Activated naive CD8-positive, alpha-beta T cell treated with anti-CD3 and anti-CD28 coated beads for 36 hours (primary cell): ENCODE results near the gene REEP2. TPM values are rescaled to one million over a fixed set of nuclear protein-coding genes. Genes with fewer than 3 reads are reported as not detected.
A peak's percentile ranks its signal among the peaks of the same experiment; 100 is the strongest.
"Not testable (repeated sequence)": the region's sequence is repeated elsewhere in the genome, so short reads cannot be mapped to it uniquely, and the experiment has no call there.

Experiments used
- DNase-seq: peaks from one replicate; pipeline ENCODE4 v3.0.0; 2021
- H3K27ac Mint-ChIP-seq: one replicate; pipeline ENCODE4 v1.8.0; 2022; ENCODE audit warnings: mild to moderate bottlenecking, moderate library complexity, mixed read lengths
- H3K27me3 Mint-ChIP-seq: one replicate; pipeline ENCODE4 v1.8.0; 2022; ENCODE audit warnings: mild to moderate bottlenecking, mixed read lengths
- H3K36me3 Mint-ChIP-seq: one replicate; pipeline ENCODE4 v1.8.0; 2021; ENCODE audit warnings: mild to moderate bottlenecking, mixed read lengths
- H3K4me1 Mint-ChIP-seq: one replicate; pipeline ENCODE4 v1.8.0; 2021; ENCODE audit warnings: mixed read lengths
- H3K4me3 Mint-ChIP-seq: one replicate; pipeline ENCODE4 v1.8.0; 2022; ENCODE audit warnings: mild to moderate bottlenecking, moderate library complexity, mixed read lengths
- H3K9me3 Mint-ChIP-seq: one replicate; pipeline ENCODE4 v1.8.0; 2022; ENCODE audit warnings: mixed read lengths
- total RNA-seq, 2 experiments: library from RNA; stranded (reverse); gene quantifications; one replicate each; pipeline ENCODE4 v1.2.3, GENCODE V29; 2021

Gene REEP2
- total RNA-seq, 2 experiments from 2014 or later = 3.5 to 4.0 TPM

DNA sequence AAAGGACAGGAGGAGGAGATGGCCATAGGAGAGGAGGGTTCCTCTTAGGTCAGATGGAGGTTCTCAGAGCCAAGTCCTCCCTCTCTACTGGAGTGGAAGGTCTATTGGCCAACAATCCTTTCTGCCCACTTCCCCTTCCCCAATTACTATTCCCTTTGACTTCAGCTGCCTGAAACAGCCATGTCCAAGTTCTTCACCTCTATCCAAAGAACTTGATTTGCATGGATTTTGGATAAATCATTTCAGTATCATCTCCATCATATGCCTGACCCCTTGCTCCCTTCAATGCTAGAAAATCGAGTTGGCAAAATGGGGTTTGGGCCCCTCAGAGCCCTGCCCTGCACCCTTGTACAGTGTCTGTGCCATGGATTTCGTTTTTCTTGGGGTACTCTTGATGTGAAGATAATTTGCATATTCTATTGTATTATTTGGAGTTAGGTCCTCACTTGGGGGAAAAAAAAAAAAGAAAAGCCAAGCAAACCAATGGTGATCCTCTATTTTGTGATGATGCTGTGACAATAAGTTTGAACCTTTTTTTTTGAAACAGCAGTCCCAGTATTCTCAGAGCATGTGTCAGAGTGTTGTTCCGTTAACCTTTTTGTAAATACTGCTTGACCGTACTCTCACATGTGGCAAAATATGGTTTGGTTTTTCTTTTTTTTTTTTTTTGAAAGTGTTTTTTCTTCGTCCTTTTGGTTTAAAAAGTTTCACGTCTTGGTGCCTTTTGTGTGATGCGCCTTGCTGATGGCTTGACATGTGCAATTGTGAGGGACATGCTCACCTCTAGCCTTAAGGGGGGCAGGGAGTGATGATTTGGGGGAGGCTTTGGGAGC lies 29.5 kb downstream of the REEP2 start:
- H3K4me3 Mint-ChIP-seq = peak overlapping the region; percentile 85
- no peaks in the 10 kb centered on the region for H3K27me3 Mint-ChIP-seq
- H3K36me3 Mint-ChIP-seq = peaks cover 29% of the 10 kb centered on the region
- H3K4me1 Mint-ChIP-seq = peaks cover 21% of the 10 kb centered on the region
- H3K9me3 Mint-ChIP-seq = no peaks in the 10 kb centered on the region
- DNase-seq = no peak
- no peak overlapping the region for H3K27ac Mint-ChIP-seq

- no peak for DNase-seq
- Mint-ChIP-seq H3K9me3 (no peaks in the 10 kb centered on the region), H3K27me3 (no peaks in the 10 kb centered on the region), H3K4me3 (peak overlapping the region; percentile 33), H3K27ac (no peak overlapping the region), H3K4me1 (peaks cover 21% of the 10 kb centered on the region), H3K36me3 (peaks cover 29% of the 10 kb centered on the region)
These were observed 30.2 kb downstream of the REEP2 start for GRCh38 chr5:138468966-138469539.

- Mint-ChIP-seq H3K27me3 (no peaks in the 10 kb centered on the region), H3K27ac (no peak overlapping the region), H3K36me3 (peaks cover 29% of the 10 kb centered on the region), H3K4me1 (peaks cover 21% of the 10 kb centered on the region), H3K9me3 (no peaks in the 10 kb centered on the region), H3K4me3 (no peak overlapping the region)
- DNase-seq = no peak
These were observed 30.9 kb downstream of the REEP2 start for GRCh38 chr5:138469540-138470321.

DNA sequence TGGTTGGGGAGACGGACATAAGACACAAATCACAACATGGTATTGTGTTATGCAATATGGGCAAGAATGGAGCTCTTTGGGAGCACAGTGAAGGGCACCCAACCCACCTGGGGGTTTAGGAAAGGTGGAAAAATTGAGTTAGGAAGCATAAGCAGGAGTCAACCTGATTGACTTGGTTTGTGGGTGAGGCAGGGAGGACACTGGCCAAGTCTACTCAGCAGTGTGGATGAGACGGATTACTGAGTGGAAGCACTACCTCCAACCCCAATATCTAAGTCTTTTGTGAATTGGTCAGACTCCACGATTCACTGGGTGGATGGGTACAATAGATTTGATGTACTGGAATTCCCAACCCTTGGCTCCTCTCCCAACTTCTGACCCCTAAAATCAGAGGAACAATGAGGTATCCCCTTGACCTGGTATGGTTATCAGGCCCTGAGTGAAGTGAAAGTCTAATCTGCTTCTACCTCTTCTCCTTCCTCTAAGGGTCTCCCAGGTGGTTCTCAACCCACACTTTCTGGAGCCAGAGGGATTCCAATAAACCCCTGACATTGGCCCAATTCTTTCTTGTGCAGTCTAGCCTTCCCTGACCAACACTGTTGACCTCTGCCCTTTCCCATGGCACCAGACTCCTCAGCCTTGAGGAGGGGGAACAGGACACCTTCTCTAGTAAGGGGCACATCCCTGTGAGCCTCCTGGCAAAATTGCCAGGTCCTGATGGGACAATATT lies 31.6 kb downstream of the REEP2 start:
- H3K9me3 Mint-ChIP-seq = no peaks in the 10 kb centered on the region
- peaks cover 29% of the 10 kb centered on the region for H3K36me3 Mint-ChIP-seq
- DNase-seq = no peak
- no peak overlapping the region for H3K4me3 Mint-ChIP-seq
- no peaks in the 10 kb centered on the region for H3K27me3 Mint-ChIP-seq
- no peak overlapping the region for H3K27ac Mint-ChIP-seq
- peaks cover 21% of the 10 kb centered on the region for H3K4me1 Mint-ChIP-seq

DNA sequence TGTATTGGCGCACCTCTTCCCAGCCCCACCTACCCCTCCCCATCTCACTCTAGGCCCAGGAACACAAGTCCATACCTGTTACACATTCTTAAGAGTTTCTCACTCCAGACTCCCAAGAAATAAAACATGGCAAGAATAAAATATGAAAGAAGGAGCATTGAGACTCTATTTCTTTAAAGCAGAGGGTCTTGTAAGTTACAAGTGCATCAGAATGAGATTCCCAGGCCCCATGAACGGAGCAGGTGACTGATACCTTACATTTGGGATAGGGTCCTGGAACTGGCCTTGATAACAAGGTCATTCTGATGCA lies 32.1 kb downstream of the REEP2 start:
- peaks cover 2% of the 10 kb centered on the region for H3K27me3 Mint-ChIP-seq

GRCh38 chr5:138472353-138472752 lies 33.5 kb downstream of the REEP2 start:
- Mint-ChIP-seq H3K36me3 (peaks cover 15% of the 10 kb centered on the region), H3K27ac (no peak overlapping the region), H3K27me3 (peaks cover 3% of the 10 kb centered on the region), H3K9me3 (no peaks in the 10 kb centered on the region), H3K4me3 (no peak overlapping the region), H3K4me1 (peaks cover 11% of the 10 kb centered on the region)
- no peak for DNase-seq

More for the DNA sequence above, 32.1 kb downstream of the REEP2 start:
- Mint-ChIP-seq H3K27ac (no peak overlapping the region), H3K4me1 (peaks cover 21% of the 10 kb centered on the region), H3K36me3 (peaks cover 28% of the 10 kb centered on the region), H3K4me3 (no peak overlapping the region), H3K9me3 (no peaks in the 10 kb centered on the region)
- DNase-seq = no peak

DNA sequence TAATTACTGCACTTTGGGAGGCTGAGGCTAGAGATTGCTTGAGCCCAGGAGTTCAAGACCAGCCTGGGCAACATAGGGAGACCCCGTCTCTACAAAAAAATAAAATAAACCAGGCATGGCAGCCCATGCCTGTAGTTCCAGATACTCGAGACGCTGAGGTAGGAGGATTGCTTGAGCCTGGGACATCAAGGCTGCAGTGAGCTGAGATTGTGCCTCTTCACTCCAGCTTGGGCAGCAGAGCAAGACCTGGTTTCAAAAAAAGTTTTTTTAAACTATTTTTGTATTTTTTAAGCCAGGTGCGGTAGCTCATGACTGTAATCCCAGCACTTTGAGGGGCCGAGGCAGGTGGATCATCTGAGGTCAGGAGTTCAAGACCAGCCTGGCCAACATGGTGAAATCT lies 34.3 kb downstream of the REEP2 start:
- not testable (repeated sequence) for H3K27ac Mint-ChIP-seq, H3K9me3 Mint-ChIP-seq, H3K4me3 Mint-ChIP-seq, H3K4me1 Mint-ChIP-seq, H3K27me3 Mint-ChIP-seq, DNase-seq, H3K36me3 Mint-ChIP-seq

- no peak overlapping the region for H3K4me3 Mint-ChIP-seq
- peaks cover 7% of the 10 kb centered on the region for H3K27me3 Mint-ChIP-seq
- no peaks in the 10 kb centered on the region for H3K36me3 Mint-ChIP-seq
- no peaks in the 10 kb centered on the region for H3K9me3 Mint-ChIP-seq
- H3K4me1 Mint-ChIP-seq = no peaks in the 10 kb centered on the region
- H3K27ac Mint-ChIP-seq = no peak overlapping the region
- DNase-seq = no peak
These were observed 38.1 kb downstream of the REEP2 start for GRCh38 chr5:138476918-138477317.

- H3K27me3 Mint-ChIP-seq = peaks cover 5% of the 10 kb centered on the region
- H3K4me1 Mint-ChIP-seq = no peaks in the 10 kb centered on the region
- H3K36me3 Mint-ChIP-seq = no peaks in the 10 kb centered on the region
These were observed 43.8 kb downstream of the REEP2 start for GRCh38 chr5:138482638-138483037.

GRCh38 chr5:138488481-138488945 lies 49.7 kb downstream of the REEP2 start:
- H3K4me3 Mint-ChIP-seq = no peak overlapping the region
- peaks cover 26% of the 10 kb centered on the region for H3K27me3 Mint-ChIP-seq
- H3K27ac Mint-ChIP-seq = no peak overlapping the region
- peaks cover 15% of the 10 kb centered on the region for H3K4me1 Mint-ChIP-seq
- no peaks in the 10 kb centered on the region for H3K36me3 Mint-ChIP-seq
- no peak for DNase-seq
- H3K9me3 Mint-ChIP-seq = no peaks in the 10 kb centered on the region

More at GRCh38 chr5:138482638-138483037, 43.8 kb downstream of the REEP2 start:
- Mint-ChIP-seq H3K27ac (no peak overlapping the region), H3K4me3 (no peak overlapping the region), H3K9me3 (no peaks in the 10 kb centered on the region)
- no peak for DNase-seq

GRCh38 chr5:138489683-138490061 lies 50.8 kb downstream of the REEP2 start:
- Mint-ChIP-seq H3K4me3 (no peak overlapping the region), H3K9me3 (no peaks in the 10 kb centered on the region), H3K27ac (no peak overlapping the region), H3K4me1 (peaks cover 18% of the 10 kb centered on the region), H3K27me3 (peaks cover 26% of the 10 kb centered on the region), H3K36me3 (no peaks in the 10 kb centered on the region)
- DNase-seq = no peak

DNA sequence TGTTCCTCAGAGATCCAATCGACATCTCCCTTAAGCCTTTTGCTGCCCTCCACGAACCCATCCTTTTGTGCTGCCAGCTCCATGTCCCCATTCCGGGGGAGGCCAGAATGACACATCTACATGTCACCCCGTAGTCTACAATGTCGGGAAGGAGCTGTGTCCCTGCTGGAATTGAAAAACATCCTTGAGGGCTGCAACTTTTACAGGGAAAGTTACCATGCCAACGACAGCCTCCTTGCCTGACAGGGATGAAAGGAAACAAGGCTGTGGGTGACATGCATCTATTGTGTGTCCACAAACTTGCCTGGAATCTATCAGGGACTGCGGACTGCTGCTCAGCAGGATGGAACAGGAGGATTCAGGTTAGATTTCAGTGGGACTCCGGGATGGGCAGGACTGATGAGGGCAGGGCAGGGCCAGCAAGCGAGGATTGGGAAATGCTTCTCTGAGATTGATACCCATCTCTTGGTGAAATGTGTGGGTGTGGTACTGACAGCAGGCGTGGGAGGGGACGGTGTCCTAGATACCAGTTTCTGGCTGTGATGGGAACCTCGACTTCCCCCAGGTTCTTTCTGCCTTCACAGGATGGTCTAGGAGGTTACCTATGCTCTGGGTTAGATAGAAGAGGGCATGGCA lies 51.9 kb downstream of the REEP2 start:
- no peaks in the 10 kb centered on the region for H3K36me3 Mint-ChIP-seq
- DNase-seq = no peak
- peaks cover 18% of the 10 kb centered on the region for H3K4me1 Mint-ChIP-seq
- peaks cover 26% of the 10 kb centered on the region for H3K27me3 Mint-ChIP-seq
- H3K4me3 Mint-ChIP-seq = no peak overlapping the region
- no peaks in the 10 kb centered on the region for H3K9me3 Mint-ChIP-seq
- H3K27ac Mint-ChIP-seq = no peak overlapping the region

- no peak for DNase-seq
- Mint-ChIP-seq H3K9me3 (no peaks in the 10 kb centered on the region), H3K27ac (no peak overlapping the region), H3K27me3 (peaks cover 26% of the 10 kb centered on the region), H3K4me3 (peak overlapping the region; percentile 43), H3K36me3 (no peaks in the 10 kb centered on the region), H3K4me1 (peaks cover 18% of the 10 kb centered on the region)
These were observed 52.4 kb downstream of the REEP2 start for GRCh38 chr5:138491284-138491648.

- no peaks in the 10 kb centered on the region for H3K36me3 Mint-ChIP-seq
- H3K4me1 Mint-ChIP-seq = peaks cover 18% of the 10 kb centered on the region
- H3K27ac Mint-ChIP-seq = peak overlapping the region; percentile 29
- no peaks in the 10 kb centered on the region for H3K9me3 Mint-ChIP-seq
- peak; percentile 87 for DNase-seq
- peak overlapping the region; percentile 93 for H3K4me3 Mint-ChIP-seq
- peaks cover 26% of the 10 kb centered on the region for H3K27me3 Mint-ChIP-seq
These were observed 53.1 kb downstream of the REEP2 start for GRCh38 chr5:138491669-138492559.
